T-helper 17 cell (primary cell): ENCODE data around the gene RPP25. TPM values are rescaled to one million over a fixed set of nuclear protein-coding genes. Genes with fewer than 3 reads are reported as not detected.
"Not testable (repeated sequence)": the region's sequence is repeated elsewhere in the genome, so short reads cannot be mapped to it uniquely, and the experiment has no call there.

ENCODE experiments used
- ATAC-seq: fragments of 150-1000 bp; cut with Tn5 transposase; 2 replicates; pipeline ENCODE4 v1.10.0; 2021; ENCODE audit warnings: mild to moderate bottlenecking, moderate library complexity
- DNase-seq, 3 donors: peaks; one replicate each; pipeline versions ENCODE4 v3.0.0 to v3.0.0-alpha.2; 2020 to 2021
- H3K9me3 ChIP-seq: one replicate; pipeline ENCODE4 v1.7.0; 2013; ENCODE audit warnings: low read length, mild to moderate bottlenecking; ENCODE audit not compliant: control insufficient read depth, poor library complexity, severe bottlenecking
- H3K27ac Mint-ChIP-seq: one replicate; pipeline ENCODE4 v1.8.0; 2022; ENCODE audit warnings: mild to moderate bottlenecking, moderate library complexity, mixed read lengths
- H3K27me3 Mint-ChIP-seq: one replicate; pipeline ENCODE4 v1.8.0; 2022; ENCODE audit warnings: mixed read lengths
- H3K36me3 Mint-ChIP-seq: one replicate; pipeline ENCODE4 v1.8.0; 2022; ENCODE audit warnings: low read depth, mixed read lengths
- H3K4me1 Mint-ChIP-seq: one replicate; pipeline ENCODE4 v1.8.0; 2022; ENCODE audit warnings: mild to moderate bottlenecking, mixed read lengths
- H3K4me3 Mint-ChIP-seq: one replicate; pipeline ENCODE4 v1.8.0; 2022; ENCODE audit warnings: mild to moderate bottlenecking, moderate library complexity, mixed read lengths
- total RNA-seq, 4 donors: library from RNA in 2 of 4; stranded (reverse) in 2 of 4; gene quantifications; one replicate each; pipeline ENCODE4 v1.2.3 and lab custom pipeline; 2022 to 2026

RPP25 gene
- total RNA-seq, 2 donors from 2014 or later, result 0.99 to 1.3 TPM

DNA sequence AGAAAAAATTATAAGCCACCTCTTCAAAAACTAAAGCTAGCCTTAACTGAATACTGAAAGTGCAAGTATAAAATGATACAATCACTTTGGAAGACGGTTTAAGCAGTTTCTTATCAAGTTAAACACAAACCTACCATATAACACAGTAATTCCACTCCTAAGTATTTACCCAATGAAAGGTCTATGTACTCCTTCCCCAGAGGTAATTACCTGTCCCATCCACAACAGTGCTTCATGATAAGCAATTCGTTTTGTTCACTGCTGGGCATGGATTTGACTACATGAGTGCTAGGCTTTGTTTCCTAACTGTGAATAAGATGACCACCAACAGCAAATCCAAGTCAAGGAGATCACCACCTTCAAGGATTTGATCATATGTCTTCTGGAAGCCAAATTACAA is 23.0 kb downstream of the RPP25 start:
- no peaks in the 10 kb centered on the region for H3K9me3 ChIP-seq
- Mint-ChIP-seq H3K27me3 (no peaks in the 10 kb centered on the region), H3K36me3 (no peaks in the 10 kb centered on the region), H3K4me3 (no peak overlapping the region), H3K27ac (peak overlapping the region; percentile 53), H3K4me1 (peaks cover 19% of the 10 kb centered on the region)
- no peak for ATAC-seq
- DNase-seq, result no peak

DNA sequence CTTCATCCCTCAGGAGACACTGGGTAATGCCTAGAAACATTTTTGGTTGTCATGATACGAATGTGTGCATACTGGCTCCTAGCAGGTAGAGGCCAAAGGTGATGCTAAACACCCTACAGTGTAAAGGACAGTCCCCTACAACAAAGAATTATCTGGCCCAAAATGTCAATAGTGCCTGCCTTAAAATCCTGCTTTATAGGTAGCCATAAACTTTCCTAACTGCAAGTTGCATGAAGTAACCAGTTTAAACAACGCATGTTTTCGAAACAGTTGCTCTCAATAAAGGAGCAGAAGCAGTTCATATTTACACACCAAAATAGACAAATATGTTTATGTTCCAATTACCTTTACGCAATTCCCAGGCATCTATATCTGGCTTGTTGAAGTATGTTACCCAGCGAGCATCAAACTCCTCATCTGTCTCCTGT is 27.8 kb downstream of the RPP25 start:
- no peak overlapping the region for H3K4me3 Mint-ChIP-seq
- no peaks in the 10 kb centered on the region for H3K36me3 Mint-ChIP-seq
- ATAC-seq (no peak), DNase-seq (no peak)
- no peaks in the 10 kb centered on the region for H3K9me3 ChIP-seq
- H3K4me1 Mint-ChIP-seq, result peaks cover 2% of the 10 kb centered on the region
- H3K27me3 Mint-ChIP-seq, result no peaks in the 10 kb centered on the region
- H3K27ac Mint-ChIP-seq, result no peak overlapping the region

DNA sequence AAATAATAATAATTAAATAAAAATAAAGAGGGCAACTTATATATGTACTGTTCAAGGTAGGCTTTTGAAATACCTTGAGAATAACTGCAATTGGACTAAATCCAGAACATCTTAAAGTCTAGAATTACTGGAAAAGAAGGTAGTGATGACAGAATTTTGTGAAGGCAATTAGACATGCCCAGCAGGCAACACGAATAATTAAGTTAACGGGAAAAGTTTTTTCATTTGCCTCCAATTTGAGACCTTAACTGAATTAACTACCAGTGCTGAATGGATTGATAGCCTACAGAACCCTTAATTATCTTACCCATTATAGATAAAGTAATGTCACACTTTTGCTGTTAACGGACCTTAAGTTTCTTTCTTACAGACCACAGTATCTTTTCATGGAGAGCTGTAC is 32.0 kb downstream of the RPP25 start:
- H3K4me3 Mint-ChIP-seq, result no peak overlapping the region
- H3K36me3 Mint-ChIP-seq, result peaks cover 2% of the 10 kb centered on the region
- no peaks in the 10 kb centered on the region for H3K4me1 Mint-ChIP-seq
- H3K27me3 Mint-ChIP-seq, result no peaks in the 10 kb centered on the region
- DNase-seq (no peak), ATAC-seq (no peak)
- no peak overlapping the region for H3K27ac Mint-ChIP-seq
- H3K9me3 ChIP-seq, result no peaks in the 10 kb centered on the region

DNA sequence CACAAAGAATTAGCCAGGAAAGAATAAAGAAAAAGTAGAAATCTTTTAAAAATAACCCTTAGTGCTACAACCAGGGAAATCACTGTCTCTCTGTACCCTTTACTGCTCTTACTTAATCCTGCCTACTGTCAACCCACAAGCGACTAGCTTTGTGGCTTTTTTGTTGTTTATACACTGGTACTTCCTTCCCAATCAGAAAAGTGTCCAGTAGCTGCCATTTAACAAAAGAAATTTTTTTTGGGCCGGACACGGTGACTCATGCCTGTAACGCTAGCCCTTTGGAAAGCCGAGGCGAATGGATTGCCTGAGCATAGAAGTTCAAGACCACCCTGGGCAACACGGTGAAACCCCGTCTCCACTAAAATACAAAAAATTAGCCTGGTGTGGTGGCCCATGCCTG is 36.1 kb downstream of the RPP25 start:
- peaks cover 8% of the 10 kb centered on the region for H3K36me3 Mint-ChIP-seq
- no peak for ATAC-seq
- H3K27me3 Mint-ChIP-seq, result no peaks in the 10 kb centered on the region
- H3K4me3 Mint-ChIP-seq, result no peak overlapping the region
- H3K4me1 Mint-ChIP-seq, result peaks cover 5% of the 10 kb centered on the region
- no peak for DNase-seq
- H3K9me3 ChIP-seq, result no peaks in the 10 kb centered on the region
- peak overlapping the region; percentile 43 for H3K27ac Mint-ChIP-seq

DNA sequence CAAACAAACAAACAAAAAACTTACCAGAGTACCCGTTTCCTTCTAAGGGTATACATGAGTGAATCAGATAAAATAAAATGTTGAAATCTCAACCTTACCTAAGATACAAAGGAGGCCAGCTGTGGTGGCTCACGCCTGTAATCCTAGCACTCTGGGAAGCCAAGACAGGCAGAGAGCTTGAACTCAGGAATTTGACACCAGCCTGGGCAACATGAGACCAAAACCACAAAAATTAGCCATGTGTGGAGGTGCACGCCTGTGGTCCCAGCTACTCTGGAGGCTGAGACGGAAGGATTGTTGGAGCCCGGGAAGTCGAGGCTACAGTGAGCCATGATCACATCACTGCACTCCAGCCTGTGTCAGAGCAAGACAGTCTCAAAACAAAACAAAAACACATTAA is 38.9 kb downstream of the RPP25 start:
- peaks cover 5% of the 10 kb centered on the region for H3K4me1 Mint-ChIP-seq
- no peaks in the 10 kb centered on the region for H3K27me3 Mint-ChIP-seq
- DNase-seq (no peak), ATAC-seq (no peak)
- H3K36me3 Mint-ChIP-seq, result peaks cover 8% of the 10 kb centered on the region
- H3K9me3 ChIP-seq, result no peaks in the 10 kb centered on the region
- no peak overlapping the region for H3K4me3 Mint-ChIP-seq
- H3K27ac Mint-ChIP-seq, result peak overlapping the region; percentile 9

DNA sequence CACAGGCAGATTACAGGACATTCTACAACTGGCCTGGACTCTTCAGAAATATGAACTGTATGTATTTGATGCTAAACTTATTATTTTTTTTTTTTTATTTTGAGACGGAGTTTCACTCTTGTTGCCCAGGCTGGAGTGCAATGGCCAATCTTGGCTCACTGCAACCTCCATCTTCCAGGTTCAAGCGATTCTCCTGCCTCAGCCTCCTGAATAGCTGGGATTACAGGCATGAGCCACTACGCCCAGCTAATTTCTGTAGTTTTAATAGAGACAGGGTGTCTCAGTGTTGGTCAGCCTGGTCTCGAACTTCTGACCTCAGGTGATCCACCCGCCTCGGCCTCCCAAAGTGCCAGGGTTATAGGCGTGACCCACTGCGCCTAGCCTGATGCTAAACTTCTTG is 42.8 kb downstream of the RPP25 start:
- H3K4me1 Mint-ChIP-seq, H3K36me3 Mint-ChIP-seq, H3K27ac Mint-ChIP-seq, ATAC-seq, H3K27me3 Mint-ChIP-seq, H3K4me3 Mint-ChIP-seq, DNase-seq, H3K9me3 ChIP-seq: not testable (repeated sequence)

DNA sequence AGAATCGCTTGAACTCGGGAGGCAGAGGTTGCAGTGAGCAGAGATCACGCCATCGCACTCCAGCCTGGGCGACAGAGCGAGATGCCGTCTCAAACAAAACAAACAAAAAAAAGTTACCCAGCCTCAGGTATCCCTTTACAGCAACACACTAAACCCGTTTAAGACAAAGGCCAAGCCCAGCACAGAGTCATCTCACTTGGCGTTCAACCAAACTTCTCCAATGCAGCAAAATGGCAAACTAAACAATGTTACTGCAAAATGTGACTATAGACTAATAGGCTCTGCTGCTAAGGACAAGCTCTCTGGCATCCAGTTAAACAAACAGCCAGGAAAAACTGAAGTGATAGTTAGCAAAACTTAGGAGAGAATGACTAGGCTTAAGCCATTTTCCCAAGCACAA is 43.5 kb downstream of the RPP25 start:
- H3K27me3 Mint-ChIP-seq, result no peaks in the 10 kb centered on the region

DNA sequence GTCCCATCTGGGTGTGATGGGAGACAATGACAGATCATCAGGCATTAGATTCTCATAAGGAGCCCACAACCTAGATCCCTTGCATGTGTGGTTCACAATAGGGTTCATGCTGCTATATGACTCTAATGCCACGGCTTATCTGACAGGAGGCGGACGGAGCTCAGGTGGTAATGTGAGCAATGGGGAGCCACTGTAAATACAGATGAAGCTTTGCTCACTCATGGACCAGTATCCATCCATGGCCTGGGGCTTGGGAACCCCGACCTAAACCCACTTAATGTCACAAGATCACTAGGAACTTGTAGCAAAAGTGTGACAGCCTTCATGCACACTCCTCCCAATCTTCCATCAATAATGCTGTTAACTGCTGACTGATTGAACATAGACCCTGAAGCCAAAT is 47.9 kb downstream of the RPP25 start:
- no peak overlapping the region for H3K27ac Mint-ChIP-seq
- H3K4me3 Mint-ChIP-seq, result no peak overlapping the region
- ATAC-seq, result no peak
- H3K4me1 Mint-ChIP-seq, result peaks cover 21% of the 10 kb centered on the region
- no peaks in the 10 kb centered on the region for H3K9me3 ChIP-seq
- peaks cover 2% of the 10 kb centered on the region for H3K36me3 Mint-ChIP-seq
- no peaks in the 10 kb centered on the region for H3K27me3 Mint-ChIP-seq
- no peak for DNase-seq

More for the DNA sequence above, 43.5 kb downstream of the RPP25 start:
- ATAC-seq (no peak), DNase-seq (no peak)
- H3K4me1 Mint-ChIP-seq, result peaks cover 2% of the 10 kb centered on the region
- no peaks in the 10 kb centered on the region for H3K36me3 Mint-ChIP-seq
- no peak overlapping the region for H3K27ac Mint-ChIP-seq
- no peak overlapping the region for H3K4me3 Mint-ChIP-seq
- no peaks in the 10 kb centered on the region for H3K9me3 ChIP-seq

DNA sequence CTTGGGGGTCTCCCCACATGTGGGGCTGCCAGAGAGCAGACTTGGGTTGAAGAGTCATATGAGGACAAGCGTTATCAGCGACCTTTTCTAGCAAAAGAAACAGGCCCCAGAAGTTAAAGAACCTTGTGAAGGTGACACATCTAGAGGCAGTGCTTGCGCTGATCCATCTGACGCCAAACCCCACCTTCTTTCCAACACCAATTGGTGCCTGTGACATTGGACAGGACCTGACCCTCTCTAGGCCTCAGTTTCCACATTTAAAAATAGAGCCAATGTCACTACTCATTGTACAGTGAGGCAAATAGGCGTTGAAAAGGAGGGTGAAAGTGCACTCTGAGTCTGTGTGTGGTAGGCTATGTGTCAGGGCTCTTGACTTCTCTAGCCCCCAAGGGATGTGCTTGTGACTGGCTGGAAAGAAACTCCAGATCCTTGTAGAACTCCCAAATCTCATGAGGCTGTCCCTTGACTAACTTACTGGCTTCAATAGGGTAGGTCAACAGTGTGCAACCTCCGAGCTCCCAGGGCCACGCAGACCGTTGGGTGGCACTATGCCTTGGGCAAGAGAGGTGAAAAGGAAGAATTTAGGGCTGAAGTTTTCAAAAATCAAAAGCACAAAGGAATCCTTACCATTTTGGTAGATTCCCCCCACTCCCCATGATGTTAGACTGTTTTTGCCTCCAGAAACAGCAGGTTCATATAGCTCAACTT is 49.3 kb downstream of the RPP25 start:
- Mint-ChIP-seq H3K36me3 (peaks cover 2% of the 10 kb centered on the region), H3K27me3 (no peaks in the 10 kb centered on the region), H3K4me3 (peak overlapping the region; percentile 98), H3K4me1 (peaks cover 23% of the 10 kb centered on the region), H3K27ac (peak overlapping the region; percentile 98)
- H3K9me3 ChIP-seq, result no peaks in the 10 kb centered on the region
- ATAC-seq (no peak), DNase-seq (no peak)

DNA sequence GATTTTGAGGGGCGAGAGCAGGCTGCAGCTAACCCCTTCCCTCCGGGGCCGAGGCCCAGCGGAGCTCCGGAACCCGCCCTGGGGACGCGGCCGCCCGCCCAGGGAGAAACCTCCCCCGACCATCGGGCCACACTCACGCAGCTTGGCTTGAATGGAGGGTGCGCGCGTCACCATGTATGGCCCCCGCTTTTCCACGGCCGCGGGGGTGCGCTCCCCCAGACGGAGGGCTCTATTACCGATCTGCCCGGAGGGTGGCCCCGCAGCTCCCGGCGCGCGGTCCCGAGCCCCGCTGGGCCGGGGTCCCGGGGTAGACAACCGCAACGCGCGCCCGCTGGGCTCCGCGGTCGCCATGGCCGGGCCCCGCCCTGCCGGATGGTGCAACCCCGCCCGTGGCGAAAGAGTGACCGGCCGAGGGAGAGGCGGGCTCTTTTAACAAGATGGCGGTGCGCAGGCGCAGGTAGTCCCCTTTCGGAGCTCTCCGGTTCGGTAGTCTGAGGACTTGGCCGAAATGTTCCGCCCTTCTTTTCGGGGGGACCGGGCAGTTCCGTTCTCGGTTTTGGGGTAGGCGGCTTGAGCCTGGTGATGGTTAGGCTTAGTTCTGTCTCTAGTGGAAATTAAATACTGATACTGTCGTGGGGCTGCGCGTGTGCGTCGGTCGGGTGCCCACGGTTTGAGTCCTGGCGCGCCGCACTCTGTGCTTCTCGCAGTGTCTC is 50.0 kb downstream of the RPP25 start, which contains the start of gene FAM219B:
Gene FAM219B, minus strand, starts transcription at position 402 of the 713 bp plus-strand sequence. Its CDS starts 51 bp downstream, at position 351.
- no peaks in the 10 kb centered on the region for H3K9me3 ChIP-seq
- Mint-ChIP-seq H3K27me3 (no peaks in the 10 kb centered on the region), H3K4me3 (peak within 1 kb of the TSS; percentile 98), H3K36me3 (peaks cover 2% of the 10 kb centered on the region), H3K4me1 (peaks cover 26% of the 10 kb centered on the region), H3K27ac (peak within 1 kb of the TSS; percentile 98)
- peak; percentile 83 for ATAC-seq
- peak; percentile 44 to 63 (median 57) for DNase-seq

DNA sequence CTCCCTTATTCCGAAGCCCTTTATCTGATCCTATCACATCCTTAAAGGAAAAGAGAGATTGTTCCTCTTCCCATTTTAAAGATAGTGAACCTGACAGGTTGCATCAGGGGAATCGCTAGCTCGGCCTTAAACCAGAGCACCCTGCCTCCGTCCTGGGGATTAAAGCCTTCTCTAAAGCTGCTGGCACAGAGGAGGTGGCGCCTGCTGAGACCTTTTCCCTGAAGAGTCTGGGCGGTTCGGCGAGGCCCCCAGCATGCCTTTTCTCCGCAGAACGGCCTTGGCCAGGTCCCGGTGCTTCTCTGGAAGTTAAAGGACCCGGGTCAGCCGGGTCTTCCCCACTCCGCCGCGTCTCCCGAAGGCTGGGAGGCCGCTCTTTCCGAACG is 50.5 kb downstream of the RPP25 start:
- Mint-ChIP-seq H3K27ac (peak overlapping the region; percentile 98), H3K27me3 (no peaks in the 10 kb centered on the region), H3K4me1 (peaks cover 26% of the 10 kb centered on the region), H3K36me3 (peaks cover 2% of the 10 kb centered on the region), H3K4me3 (peak overlapping the region; percentile 98)
- DNase-seq (no peak), ATAC-seq (peak; percentile 49)
- no peaks in the 10 kb centered on the region for H3K9me3 ChIP-seq
